Uterus (tissue), 4 donors: ENCODE results near the gene NANOS2. TPM values are rescaled to one million over a fixed set of nuclear protein-coding genes. Genes with fewer than 3 reads are reported as not detected.

Experiments
- DNase-seq, 2 donors: peaks; one replicate each; pipeline ENCODE4 v3.0.0-alpha.2; 2019 to 2020
- H3K27ac ChIP-seq, 2 donors: fragments of 200-600 bp; sonication (generic); 1 replicate in 1 of 2; 2 replicates in 1 of 2; pipeline ENCODE4 v1.5.1; 2016 to 2018
- H3K27me3 ChIP-seq, 2 donors: fragments of 200-600 bp; sonication (generic); one replicate each; pipeline ENCODE4 v1.5.1; 2018 to 2019; ENCODE audit warnings: control low read depth in 1 of 2
- H3K36me3 ChIP-seq, 2 donors: fragments of 200-600 bp; sonication (generic); one replicate each; pipeline ENCODE4 v1.5.1; 2019; ENCODE audit warnings: control low read depth in 1 of 2
- H3K4me1 ChIP-seq, 2 donors: fragments of 200-600 bp; sonication (generic); one replicate each; pipeline ENCODE4 v1.5.1; 2018 to 2019; ENCODE audit warnings: control low read depth in 1 of 2
- H3K4me3 ChIP-seq, 2 donors: fragments of 200-600 bp; sonication (generic); 1 replicate in 1 of 2; 2 replicates in 1 of 2; pipeline ENCODE4 v1.5.1; 2018 to 2019; ENCODE audit warnings: mild to moderate bottlenecking in 1 of 2
- H3K9me3 ChIP-seq, 2 donors: fragments of 200-600 bp; sonication (generic); one replicate each; pipeline ENCODE4 v1.5.1; 2019; ENCODE audit warnings: control low read depth in 1 of 2
- POLR2A ChIP-seq, 2 donors: fragments of 450-650 bp; IDR thresholded peaks; one replicate each; pipeline ENCODE4 v1.6.1; 2016; ENCODE audit warnings: antibody characterized with exemption in 2 of 2, mild to moderate bottlenecking in 1 of 2, moderate library complexity in 1 of 2
- intact Hi-C: fragments of 100-400 bp; cut with DNase I; formaldehyde crosslinking; loops from one replicate; pipeline ENCODE4 v1.15.1; 2023; ENCODE audit warnings: low total_unique reads
- total RNA-seq, 4 donors: library from RNA; depleted of rRNA in 3 of 4; stranded (reverse); fragments of >200 nt in 3 of 4; gene quantifications; one replicate each; pipeline versions ENCODE4 v1.1.0 to v1.2.4, GENCODE V29; 2014 to 2023
- TF ChIP-seq, protein P1 (sequence below), 4 experiments: fragments of 200-600 bp in 2 of 4; fragments of 450-650 bp in 2 of 4; sonication (generic) in 2 of 4; IDR thresholded peaks; one replicate each; pipeline ENCODE4 v1.5.1; 2016 to 2019; ENCODE audit warnings: antibody characterized with exemption in 4 of 4, mild to moderate bottlenecking in 2 of 4, moderate library complexity in 1 of 4
- donor health status: DM: yes; HTN: yes; CAD: no.

NANOS2 gene
- total RNA-seq, 4 donors from 2014 or later, result not detected

DNA sequence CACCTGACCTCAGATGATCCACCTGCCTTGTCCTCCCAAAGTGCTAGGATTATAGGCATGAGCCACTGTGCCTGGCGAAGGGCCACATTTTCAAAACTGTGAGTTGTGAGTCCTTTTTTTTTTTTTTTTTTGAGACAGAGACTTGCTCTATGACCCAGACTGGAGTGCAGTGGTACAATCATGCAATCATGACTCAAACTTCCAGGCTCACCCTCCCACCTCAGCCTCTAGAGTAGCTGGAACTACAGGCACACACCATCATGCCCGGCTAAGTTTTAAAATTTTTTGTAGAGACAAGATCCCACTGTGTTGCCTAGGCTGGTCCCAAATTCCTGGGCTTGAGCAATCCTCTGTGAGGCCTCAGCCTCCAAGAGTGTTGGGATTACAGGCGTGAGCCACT, 8.4 kb downstream of the NANOS2 start:
- intact Hi-C loops, result no loop called here
- TF ChIP-seq, protein P1, sequence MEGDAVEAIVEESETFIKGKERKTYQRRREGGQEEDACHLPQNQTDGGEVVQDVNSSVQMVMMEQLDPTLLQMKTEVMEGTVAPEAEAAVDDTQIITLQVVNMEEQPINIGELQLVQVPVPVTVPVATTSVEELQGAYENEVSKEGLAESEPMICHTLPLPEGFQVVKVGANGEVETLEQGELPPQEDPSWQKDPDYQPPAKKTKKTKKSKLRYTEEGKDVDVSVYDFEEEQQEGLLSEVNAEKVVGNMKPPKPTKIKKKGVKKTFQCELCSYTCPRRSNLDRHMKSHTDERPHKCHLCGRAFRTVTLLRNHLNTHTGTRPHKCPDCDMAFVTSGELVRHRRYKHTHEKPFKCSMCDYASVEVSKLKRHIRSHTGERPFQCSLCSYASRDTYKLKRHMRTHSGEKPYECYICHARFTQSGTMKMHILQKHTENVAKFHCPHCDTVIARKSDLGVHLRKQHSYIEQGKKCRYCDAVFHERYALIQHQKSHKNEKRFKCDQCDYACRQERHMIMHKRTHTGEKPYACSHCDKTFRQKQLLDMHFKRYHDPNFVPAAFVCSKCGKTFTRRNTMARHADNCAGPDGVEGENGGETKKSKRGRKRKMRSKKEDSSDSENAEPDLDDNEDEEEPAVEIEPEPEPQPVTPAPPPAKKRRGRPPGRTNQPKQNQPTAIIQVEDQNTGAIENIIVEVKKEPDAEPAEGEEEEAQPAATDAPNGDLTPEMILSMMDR (IDR thresholded peaks at IDR 0.05), result no peak
- no peak for TF ChIP-seq POLR2A (IDR thresholded peaks at IDR 0.05)
- no peaks in the 10 kb centered on the region for H3K36me3 ChIP-seq
- peaks cover 0 to 6% of the 10 kb centered on the region in 2 donors for H3K4me1 ChIP-seq
- no peak overlapping the region for H3K4me3 ChIP-seq
- H3K27ac ChIP-seq, result no peak overlapping the region
- H3K9me3 ChIP-seq, result no peaks in the 10 kb centered on the region
- H3K27me3 ChIP-seq, result no peaks in the 10 kb centered on the region
- DNase-seq, result no peak

GRCh38 chr19:45905011-45905410, 9.6 kb downstream of the NANOS2 start:
- H3K9me3 ChIP-seq, result no peaks in the 10 kb centered on the region
- H3K27ac ChIP-seq, result no peak overlapping the region
- no peaks in the 10 kb centered on the region for H3K36me3 ChIP-seq
- TF ChIP-seq, protein P1 (IDR thresholded peaks at IDR 0.05), result no peak
- TF ChIP-seq POLR2A (IDR thresholded peaks at IDR 0.05), result no peak
- H3K4me3 ChIP-seq, result no peak overlapping the region
- H3K27me3 ChIP-seq, result no peaks in the 10 kb centered on the region
- intact Hi-C loops, result no loop called here
- H3K4me1 ChIP-seq, result peaks cover 0 to 12% of the 10 kb centered on the region in 2 donors
- no peak for DNase-seq

- Histone ChIP-seq H3K27ac (peak overlapping the region; percentile 83 to 85), H3K4me3 (peak overlapping the region; percentile 54 to 77), H3K27me3 (no peaks in the 10 kb centered on the region), H3K9me3 (no peaks in the 10 kb centered on the region), H3K4me1 (peaks cover 0 to 12% of the 10 kb centered on the region in 2 donors), H3K36me3 (no peaks in the 10 kb centered on the region)
- intact Hi-C loops, result no loop called here
- DNase-seq, result peak; percentile 97 to 100
- TF ChIP-seq, protein P1 (IDR thresholded peaks at IDR 0.05), result peak in 2 of 4 experiments; percentile 18 to 39
- peak; percentile 9 to 80 for TF ChIP-seq POLR2A (IDR thresholded peaks at IDR 0.05)
Observed at GRCh38 chr19:45902651-45903625, 11.6 kb downstream of the NANOS2 start.

DNA sequence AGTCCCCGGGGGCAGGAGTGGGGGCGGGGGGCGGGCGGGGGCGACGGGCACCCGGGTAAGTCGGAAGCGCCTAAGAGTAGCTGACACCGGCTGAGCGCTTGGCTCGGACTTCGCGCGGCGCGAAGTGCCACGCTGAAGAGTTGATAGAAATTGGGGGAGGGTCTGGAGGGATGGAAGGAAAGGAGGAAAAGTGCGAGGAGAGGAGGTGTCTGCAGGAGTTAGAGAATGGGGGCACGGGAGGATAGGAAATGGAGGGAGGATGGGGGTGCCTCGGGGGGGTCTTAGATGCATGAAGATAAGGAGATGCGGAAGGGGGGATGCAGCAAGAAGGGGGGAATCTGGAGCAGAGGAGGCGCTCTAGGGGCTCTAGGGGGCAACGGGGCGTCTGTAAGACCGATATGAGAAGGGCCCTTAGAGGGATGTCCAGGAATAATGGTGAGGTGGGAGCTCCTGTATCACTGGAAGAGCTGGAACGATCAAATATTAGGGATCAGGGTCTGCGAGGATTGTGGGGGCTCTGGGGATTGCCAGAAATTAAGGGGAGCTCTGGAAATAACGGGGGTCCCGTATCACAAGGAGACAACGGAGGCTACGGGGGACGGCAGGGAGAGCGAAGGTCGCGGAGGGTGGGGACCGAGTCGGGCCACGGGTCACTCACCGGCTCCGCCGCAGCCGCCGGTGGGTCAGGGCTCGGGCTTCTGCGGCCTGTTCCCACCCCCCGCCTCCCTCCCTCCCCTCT, 12.5 kb downstream of the NANOS2 start, which contains the start of gene MYPOP:
TSS of gene MYPOP (minus strand) at position 702 of the 739 bp plus-strand sequence. CDS start 840 bp downstream, outside the sequence.
- H3K4me1 ChIP-seq, result peaks cover 0 to 12% of the 10 kb centered on the region in 2 donors
- TF ChIP-seq, protein P1 (IDR thresholded peaks at IDR 0.05), result no peak
- no peak for TF ChIP-seq POLR2A (IDR thresholded peaks at IDR 0.05)
- no peaks in the 10 kb centered on the region for H3K27me3 ChIP-seq
- no peaks in the 10 kb centered on the region for H3K36me3 ChIP-seq
- no peaks in the 10 kb centered on the region for H3K9me3 ChIP-seq
- H3K4me3 ChIP-seq, result peak within 1 kb of the TSS; percentile 54 to 77
- intact Hi-C loops, result no loop called here
- DNase-seq, result peak; percentile 23 to 38
- H3K27ac ChIP-seq, result peak within 1 kb of the TSS; percentile 83 to 85
